H1 (cell line): ENCODE data around the gene HABP2. TPM values are rescaled to one million over a fixed set of nuclear protein-coding genes. Genes with fewer than 3 reads are reported as not detected.

Experiments used
- CTCF ChIA-PET: fragments of 300-600 bp; sonication (Branson Sonifier 250); formaldehyde crosslinking; loops from one replicate; lab custom pipeline; 2021; ENCODE audit not compliant: partially characterized antibody; lab: Charles Lee
- POLR2A ChIA-PET: fragments of 300-600 bp; sonication (Branson Sonifier 250); formaldehyde crosslinking; loops from one replicate; lab custom pipeline; 2021; ENCODE audit warnings: inconsistent platforms; ENCODE audit not compliant: partially characterized antibody; lab: Charles Lee
- DNase-seq, 2 experiments: peaks; one replicate each; pipeline versions ENCODE4 v3.0.0 to v3.0.0-alpha.2; 2010 to 2022; ENCODE audit warnings: low spot score in 2 of 2, low read depth in 1 of 2, mixed read lengths in 1 of 2
- FAIRE-seq: peaks from 2 replicates; lab custom pipeline; 2011; peaks lifted over from hg19 to GRCh38; lab: Jason Lieb, UNC
- H2AFZ ChIP-seq: 2 replicates; pipeline ENCODE4 v1.8.1; 2012; ENCODE audit warnings: low read length, inconsistent platforms
- H2AK5ac ChIP-seq: 2 replicates; pipeline ENCODE4 v1.6.1; 2013; ENCODE audit warnings: low read depth, low read length
- H2BK120ac ChIP-seq: replicated peaks from 2 replicates; pipeline ENCODE3; 2013; ENCODE audit warnings: low read depth, low read length, inconsistent platforms
- H2BK12ac ChIP-seq: 2 replicates; pipeline ENCODE4 v1.6.1; 2013; ENCODE audit warnings: low read depth, low read length
- H2BK15ac ChIP-seq: 2 replicates; pipeline ENCODE4 v1.6.1; 2013; ENCODE audit warnings: low read length
- H2BK20ac ChIP-seq: 2 replicates; pipeline ENCODE4 v1.6.1; 2013; ENCODE audit warnings: low read length
- H2BK5ac ChIP-seq: 2 replicates; pipeline ENCODE4 v1.6.1; 2013; ENCODE audit warnings: low read depth, low read length
- H3K14ac ChIP-seq: 2 replicates; pipeline ENCODE4 v1.6.1; 2013; ENCODE audit warnings: inconsistent platforms; ENCODE audit not compliant: insufficient read length
- H3K18ac ChIP-seq: 2 replicates; pipeline ENCODE4 v1.6.1; 2013; ENCODE audit warnings: low read length; ENCODE audit errors: extremely low read depth
- H3K23ac ChIP-seq: 2 replicates; pipeline ENCODE4 v1.6.1; 2013; ENCODE audit warnings: inconsistent platforms; ENCODE audit not compliant: insufficient read length
- H3K23me2 ChIP-seq: 2 replicates; pipeline ENCODE4 v1.6.1; 2013; ENCODE audit warnings: low read depth, low read length
- H3K27ac ChIP-seq: 2 replicates; pipeline ENCODE4 v1.6.1; 2011; ENCODE audit warnings: low read depth, low read length, inconsistent platforms
- H3K27me3 ChIP-seq, 4 experiments: replicated peaks in 1 of 4; 1 replicate in 1 of 4; 2 replicates in 3 of 4; pipeline versions ENCODE4 v1.6.1 to v1.8.1; 2011 to 2013; ENCODE audit warnings: low read length in 3 of 4, mild to moderate bottlenecking in 3 of 4, inconsistent platforms in 2 of 4, mixed read lengths in 2 of 4, moderate library complexity in 1 of 4; ENCODE audit not compliant: control insufficient read depth in 3 of 4, insufficient read depth in 3 of 4; ENCODE audit errors: extremely low read depth in 1 of 4
- H3K36me3 ChIP-seq, 4 experiments: 2 replicates each; pipeline versions ENCODE4 v1.6.1 to v1.8.1; 2011 to 2013; ENCODE audit warnings: mild to moderate bottlenecking in 4 of 4, low read length in 3 of 4, moderate library complexity in 2 of 4, control low read depth in 1 of 4, inconsistent platforms in 1 of 4; ENCODE audit not compliant: insufficient read depth in 4 of 4, control insufficient read depth in 2 of 4
- H3K4ac ChIP-seq: replicated peaks from 2 replicates; pipeline ENCODE3; 2013; ENCODE audit warnings: low read length, low read depth, mixed read lengths, inconsistent platforms; ENCODE audit not compliant: insufficient read length
- H3K4me1 ChIP-seq, 4 experiments: replicated peaks in 1 of 4; 1 replicate in 1 of 4; 2 replicates in 3 of 4; pipeline versions ENCODE4 v1.6.1 to v1.8.1; 2011 to 2013; ENCODE audit warnings: low read length in 3 of 4, inconsistent platforms in 2 of 4, mixed read lengths in 1 of 4; ENCODE audit not compliant: insufficient read depth in 4 of 4, control insufficient read depth in 3 of 4
- H3K4me2 ChIP-seq, 2 experiments: 2 replicates each; pipeline versions ENCODE4 v1.6.1 to v1.8.1; 2011 to 2013; ENCODE audit warnings: low read depth in 2 of 2, low read length in 2 of 2, control low read depth in 1 of 2, inconsistent platforms in 1 of 2, mild to moderate bottlenecking in 1 of 2; ENCODE audit not compliant: insufficient read depth in 1 of 2
- H3K4me3 ChIP-seq, 4 experiments: fragments of 200-600, 300-600 bp in 1 of 4; sonication (generic), shearing (Covaris generic), sonication (Bioruptor Twin) in 1 of 4; 2 replicates each; pipeline versions ENCODE4 v1.5.1 to v1.8.1; 2011 to 2016; ENCODE audit warnings: low read length in 4 of 4, low read depth in 3 of 4, control low read depth in 2 of 4, inconsistent platforms in 2 of 4, mild to moderate bottlenecking in 2 of 4, mixed read lengths in 1 of 4, moderate library complexity in 1 of 4; ENCODE audit not compliant: insufficient read depth in 2 of 4; ENCODE audit errors: extremely low read depth in 1 of 4
- H3K56ac ChIP-seq: replicated peaks from 2 replicates; pipeline ENCODE3; 2013; ENCODE audit warnings: low read depth, mild to moderate bottlenecking, mixed read lengths, low read length, inconsistent platforms; ENCODE audit not compliant: insufficient read length
- H3K79me1 ChIP-seq: 2 replicates; pipeline ENCODE4 v1.6.1; 2013; ENCODE audit warnings: low read depth, low read length, control low read depth
- H3K79me2 ChIP-seq, 2 experiments: 2 replicates each; pipeline versions ENCODE4 v1.6.1 to v1.8.1; 2012 to 2013; ENCODE audit warnings: low read length in 2 of 2, mild to moderate bottlenecking in 2 of 2, inconsistent platforms in 1 of 2; ENCODE audit not compliant: insufficient read depth in 2 of 2, control insufficient read depth in 1 of 2
- H3K9ac ChIP-seq, 4 experiments: replicated peaks in 1 of 4; 1 replicate in 1 of 4; 2 replicates in 3 of 4; pipeline versions ENCODE4 v1.6.1 to v1.8.1; 2011 to 2013; ENCODE audit warnings: low read depth in 3 of 4, low read length in 3 of 4, control low read depth in 2 of 4, mild to moderate bottlenecking in 2 of 4, moderate library complexity in 2 of 4, inconsistent platforms in 1 of 4; ENCODE audit errors: extremely low read depth in 1 of 4
- H3K9me3 ChIP-seq, 2 experiments: 2 replicates each; pipeline versions ENCODE4 v1.6.1 to v1.8.1; 2012 to 2013; ENCODE audit warnings: mild to moderate bottlenecking in 2 of 2, moderate library complexity in 2 of 2, control low read depth in 1 of 2, inconsistent platforms in 1 of 2, low read depth in 1 of 2, low read length in 1 of 2, mixed read lengths in 1 of 2; ENCODE audit not compliant: insufficient read depth in 2 of 2
- H4K20me1 ChIP-seq, 2 experiments: replicated peaks in 1 of 2; 2 replicates each; pipeline versions ENCODE3 to v1.8.1; 2011 to 2013; ENCODE audit warnings: inconsistent platforms in 2 of 2, low read length in 2 of 2, mild to moderate bottlenecking in 1 of 2; ENCODE audit not compliant: insufficient read depth in 2 of 2, control insufficient read depth in 1 of 2
- H4K5ac ChIP-seq: 2 replicates; pipeline ENCODE4 v1.6.1; 2013; ENCODE audit warnings: low read length, low read depth, mixed read lengths, inconsistent platforms; ENCODE audit not compliant: insufficient read length
- H4K8ac ChIP-seq: 2 replicates; pipeline ENCODE4 v1.8.0; 2013; ENCODE audit warnings: mild to moderate bottlenecking, moderate library complexity, low read length, inconsistent platforms; ENCODE audit not compliant: insufficient read depth; ENCODE audit errors: extremely low read depth
- H4K91ac ChIP-seq: replicated peaks from 2 replicates; pipeline ENCODE3; 2013; ENCODE audit warnings: low read length, mixed read lengths, inconsistent platforms; ENCODE audit not compliant: insufficient read length
- ASH2L ChIP-seq: fragments of 200-600, 300-600 bp; sonication (generic); IDR thresholded peaks from one replicate; pipeline ENCODE4 v1.7.1; 2017; ENCODE audit warnings: low read length
- ATF2 ChIP-seq: IDR thresholded peaks from 2 replicates; pipeline ENCODE4 v1.6.1; 2012; ENCODE audit warnings: low read length, inconsistent platforms
- BCL11A ChIP-seq, 2 experiments: IDR thresholded peaks; one replicate each; pipeline ENCODE4 v1.6.1; 2011; ENCODE audit warnings: low read depth in 2 of 2, low read length in 2 of 2, mild to moderate bottlenecking in 2 of 2
- CBX8 ChIP-seq: fragments of 300-800, 300-1000 bp; sonication (generic); IDR thresholded peaks from 2 replicates; pipeline ENCODE4 v1.7.1; 2016; ENCODE audit warnings: low read depth, low read length, borderline replicate concordance
- CEBPB ChIP-seq: IDR thresholded peaks from 2 replicates; pipeline ENCODE4 v1.6.1; 2012; ENCODE audit warnings: low read depth, low read length
- GTF2F1 ChIP-seq: IDR thresholded peaks from 2 replicates; pipeline ENCODE4 v1.6.1; 2012; ENCODE audit warnings: low read depth, low read length, improper control_type of control experiment, borderline replicate concordance
- SAP30 ChIP-seq: fragments of 300-600 bp; sonication (generic); IDR thresholded peaks from 2 replicates; pipeline ENCODE4 v1.7.1; 2012; ENCODE audit warnings: low read length, moderate library complexity, mild to moderate bottlenecking, inconsistent platforms; ENCODE audit not compliant: insufficient read depth, insufficient replicate concordance
- SIN3A ChIP-seq, 2 experiments: IDR thresholded peaks in 1 of 2; conservative IDR thresholded peaks in 1 of 2; 2 replicates each; pipeline ENCODE4 v1.6.1; 2011 to 2012; ENCODE audit warnings: low read length in 2 of 2, improper control_type of control experiment in 1 of 2, low read depth in 1 of 2, mild to moderate bottlenecking in 1 of 2
- SUZ12 ChIP-seq: fragments of 200-600 bp; sonication (generic); IDR thresholded peaks from 2 replicates; pipeline ENCODE4 v1.6.1; 2012; ENCODE audit warnings: mild to moderate bottlenecking, inconsistent platforms, low read length, moderate library complexity, mixed read lengths
- TAF7 ChIP-seq: optimal IDR thresholded peaks from 2 replicates; pipeline ENCODE3; 2011; ENCODE audit warnings: low read depth, mild to moderate bottlenecking, inconsistent platforms, low read length, moderate library complexity, borderline replicate concordance
- WGBS, 2 experiments: shearing (Covaris generic) in 1 of 2; methylation state at CpG; one replicate each; pipeline versions ENCODE4 v1.1.6 to v1.1.7; 2013 to 2015; ENCODE audit warnings: low lambda C conversion rate in 2 of 2, mixed read lengths in 2 of 2, inconsistent platforms in 1 of 2, low coverage in 1 of 2, missing lambda C conversion rate in 1 of 2; ENCODE audit not compliant: insufficient replicate concordance in 2 of 2, insufficient coverage in 1 of 2, insufficient read length in 1 of 2; ENCODE audit errors: extremely low coverage in 1 of 2, missing lambda C conversion rate in 1 of 2; 5-methylcytosine and 5-hydroxymethylcytosine counted together
- polyA plus RNA-seq, 7 experiments: library from polyadenylated mRNA; depleted of rRNA in 3 of 7; stranded (reverse) in 5 of 7; unstranded in 2 of 7; fragments of >200 nt in 5 of 7; fragments of 200-250 nt in 2 of 7; gene quantifications; 1 replicate in 5 of 7; 2 replicates in 1 of 7; 4 replicates in 1 of 7; pipeline versions ENCODE4 v1.2.1 to v1.2.3, GENCODE V29; 2011 to 2013; ENCODE audit warnings: missing spikeins in 2 of 7, mixed read lengths in 2 of 7
- total RNA-seq: library from RNA; stranded (reverse); fragmentation: NEBNext Ultra II Directional; extraction: Animal tissue kit (Norgen Biotek cat#: 25700); gene quantifications from 2 replicates; pipeline ENCODE4 v1.2.1, GENCODE V29; 2021

The HABP2 gene
- total and polyA plus RNA-seq, 2 of the 8 experiments (the other 6 are each of a cell fraction or from before 2014, with no cell fraction given) = not detected

GRCh38 chr10:113549856-113550255, 3.0 kb upstream of the HABP2 start:
- Histone ChIP-seq H2BK15ac (no peak overlapping the region), H2BK20ac (no peak overlapping the region), H3K9ac (no peak overlapping the region), H3K36me3 (no peaks in the 10 kb centered on the region), H4K5ac (no peak overlapping the region), H4K8ac (no peak overlapping the region), H3K4ac (no peak overlapping the region), H2BK12ac (no peak overlapping the region), H2BK5ac (no peak overlapping the region), H3K4me3 (no peak overlapping the region), H3K23ac (no peak overlapping the region), H3K14ac (no peak overlapping the region), H3K79me1 (no peaks in the 10 kb centered on the region), H2AFZ (no peak overlapping the region), H3K4me1 (no peaks in the 10 kb centered on the region; a peak in 1 of 7 replicates), H4K91ac (no peak overlapping the region), H3K27ac (no peak overlapping the region), H4K20me1 (peaks cover 0 to 2% of the 10 kb centered on the region in 2 experiments), H3K79me2 (no peaks in the 10 kb centered on the region), H2BK120ac (no peak overlapping the region), H3K23me2 (no peaks in the 10 kb centered on the region), H2AK5ac (no peak overlapping the region), H3K18ac (no peak overlapping the region), H3K9me3 (no peaks in the 10 kb centered on the region), H3K4me2 (no peak overlapping the region), H3K56ac (no peak overlapping the region), H3K27me3 (peaks cover 21 to 41% (median 35%) of the 10 kb centered on the region in 4 experiments)
- 73% methylated on average over 6 of the region's 6 CpGs; no CpG with 5 or more reads in 1 of the 2 experiments for WGBS, 2 experiments
- DNase-seq (no peak), FAIRE-seq (no peak)
- ChIA-PET POLR2A (no interaction called here), CTCF (interaction anchor here (1.3 kb wide), 1 partner anchor 8 kb away, joined by 3 read pairs; no protein-coding TSS in a partner anchor)
- TF ChIP-seq ATF2 = no peak
- no peak for TF ChIP-seq CBX8
- no peak for TF ChIP-seq TAF7
- no peak for TF ChIP-seq SAP30
- no peak for TF ChIP-seq CEBPB
- no peak for TF ChIP-seq BCL11A (IDR thresholded peaks at IDR 0.05; ENCODE audit: low read depth in 2 of 2, low read length in 2 of 2)
- TF ChIP-seq SUZ12 = no peak
- TF ChIP-seq ASH2L = no peak
- TF ChIP-seq GTF2F1 = no peak
- no peak for TF ChIP-seq SIN3A (conservative IDR thresholded peaks at IDR 0.05 in 1 of 2, IDR thresholded peaks at IDR 0.05 in 1 of 2; ENCODE audit: low read depth in 1 of 2, low read length in 2 of 2)
